ENCODE measurements around the gene NOL9. TPM values are rescaled to one million over a fixed set of nuclear protein-coding genes. Genes with fewer than 3 reads are reported as not detected.

The NOL9 gene
- total RNA-seq (100 to 1,000 TPM in 1 of 5 donors, 10 to 100 TPM in 4; 19.7 to 150 (median 42.0) TPM), polyA plus RNA-seq (1 to 10 TPM; 2.7 to 4.0 (median 2.9) TPM)
- long read RNA-seq, donor 1 = 0 reads
- long read RNA-seq, donor 2, full-length matches to known transcripts = 1 of 1 reads
- long read RNA-seq, donor 2, partial matches to known transcripts = 0 of 1 reads
- long read RNA-seq, donor 2, other reads (novel, unspliced or antisense) = 0 of 1 reads
- long read RNA-seq, donor 3, full-length matches to known transcripts = 1 of 1 reads
- long read RNA-seq, donor 3, partial matches to known transcripts = 0 of 1 reads
- long read RNA-seq, donor 3, other reads (novel, unspliced or antisense) = 0 of 1 reads
- long read RNA-seq, donor 4 = 0 reads
- long read RNA-seq, donor 5 = 0 reads
- long read RNA-seq, donor 6 = 0 reads
- long read RNA-seq, donor 7 = 0 reads
- long read RNA-seq, donor 8 = 0 reads
- long read RNA-seq, donor 9 = 0 reads
- long read RNA-seq, donor 10 = 0 reads

- peaks cover 10 to 22% (median 21%) of the 10 kb centered on the region in 4 donors for H3K36me3 ChIP-seq
- intact Hi-C loops (cut with DNase I; ENCODE audit: low total_unique reads) = no loop called here
- no peaks in the 10 kb centered on the region for H3K27me3 ChIP-seq
- no peaks in the 10 kb centered on the region for H3K9me3 ChIP-seq
- 1 to 6% (median 1%) methylated on average over 12 to 87 of the region's 87 CpGs for WGBS, 5 donors
- H3K4me3 ChIP-seq = peak within 1 kb of the TSS; percentile 87 to 98 (median 94)
- H3K27ac ChIP-seq = peak within 1 kb of the TSS; percentile 76 to 91 (median 86)
- DNase-seq = peak; percentile 94 to 98
- TF ChIP-seq EP300 (IDR thresholded peaks at IDR 0.05) = no peak
- TF ChIP-seq POLR2AphosphoS5 (IDR thresholded peaks at IDR 0.05) = peak; percentile 12 to 89 (median 37)
- TF ChIP-seq POLR2A (IDR thresholded peaks at IDR 0.05) = no peak
- peak in 5 of 7 experiments; percentile 88 to 98 (median 95) for TF ChIP-seq CTCF (IDR thresholded peaks at IDR 0.05)
- peaks cover 22 to 37% (median 35%) of the 10 kb centered on the region in 4 donors for H3K4me1 ChIP-seq
Measured at GRCh38 chr1:6554031-6554906, at the start of gene NOL9. TSS of gene NOL9 (minus strand) at chr1:6554513. CDS start at chr1:6554502, 11 bp downstream.

GRCh38 chr1:6603238-6603914 lies 49.1 kb upstream of the NOL9 start:
- TF ChIP-seq EP300 (IDR thresholded peaks at IDR 0.05) = no peak
- TF ChIP-seq CTCF (IDR thresholded peaks at IDR 0.05) = no peak
- TF ChIP-seq POLR2A (IDR thresholded peaks at IDR 0.05) = peak in 1 of 4 donors; percentile 18
- TF ChIP-seq POLR2AphosphoS5 (IDR thresholded peaks at IDR 0.05) = peak in 2 of 3 donors; percentile 31 to 38
- peaks cover 8 to 14% (median 10%) of the 10 kb centered on the region in 4 donors for H3K36me3 ChIP-seq
- WGBS, 5 donors = 1 to 4% (median 1%) methylated on average over 23 to 36 of the region's 36 CpGs
- H3K27ac ChIP-seq = peak overlapping the region; percentile 98 to 100 (median 100)
- no peaks in the 10 kb centered on the region for H3K27me3 ChIP-seq
- peak; percentile 61 to 87 for DNase-seq
- peak overlapping the region; percentile 77 to 98 (median 83) for H3K4me3 ChIP-seq
- H3K9me3 ChIP-seq = no peaks in the 10 kb centered on the region
- intact Hi-C loops (cut with DNase I; ENCODE audit: low total_unique reads) = no loop called here
- peaks cover 47 to 53% (median 50%) of the 10 kb centered on the region in 4 donors for H3K4me1 ChIP-seq

GRCh38 chr1:6602669-6603237 lies 48.4 kb upstream of the NOL9 start, which contains the start of gene KLHL21:
TSS of gene KLHL21 (minus strand) at chr1:6602869. CDS start at chr1:6602817, 52 bp downstream.
- Histone ChIP-seq H3K4me1 (peaks cover 53 to 59% (median 56%) of the 10 kb centered on the region in 4 donors), H3K4me3 (peak within 1 kb of the TSS; percentile 77 to 98 (median 83)), H3K27ac (peak within 1 kb of the TSS; percentile 98 to 100 (median 100)), H3K27me3 (no peaks in the 10 kb centered on the region), H3K9me3 (no peaks in the 10 kb centered on the region), H3K36me3 (peaks cover 14 to 20% (median 16%) of the 10 kb centered on the region in 4 donors)
- no peak for TF ChIP-seq CTCF (IDR thresholded peaks at IDR 0.05)
- no peak for TF ChIP-seq EP300 (IDR thresholded peaks at IDR 0.05)
- peak in 1 of 4 donors; percentile 23 for TF ChIP-seq POLR2A (IDR thresholded peaks at IDR 0.05)
- TF ChIP-seq POLR2AphosphoS5 (IDR thresholded peaks at IDR 0.05) = peak; percentile 64 to 95 (median 92)
- WGBS, 5 donors = 0 to 1% (median 0%) methylated on average over 6 to 84 of the region's 84 CpGs
- intact Hi-C loops (cut with DNase I; ENCODE audit: low total_unique reads) = no loop called here
- DNase-seq = peak; percentile 89 to 96

All from stomach (tissue), 19 donors.